IMR-90 (cell line): ENCODE data around the gene EBP. TPM values are rescaled to one million over a fixed set of nuclear protein-coding genes. Genes with fewer than 3 reads are reported as not detected.

Experiments used
- ATAC-seq: fragments of 200-7000 bp; cut with Tn5 transposase; 2 replicates; pipeline ENCODE4 v1.9.1; 2020; ENCODE audit warnings: low read depth, mild to moderate bottlenecking, moderate library complexity
- BruUV-seq: library from RNA; stranded (reverse); fragments of 400-500 nt; replicated peaks from 2 replicates; lab custom pipeline; 2021; lab: Mats Ljungman, UMichigan
- CTCF ChIA-PET: fragments of 300-600 bp; formaldehyde crosslinking; extraction: SDS; loops from one replicate; lab custom pipeline; 2021; ENCODE audit warnings: antibody characterized with exemption; lab: Yijun Ruan, JAX
- POLR2A ChIA-PET: fragments of 300-600 bp; sonication (Branson Sonifier 250); formaldehyde crosslinking; loops from one replicate; lab custom pipeline; 2022; ENCODE audit warnings: antibody characterized with exemption; ENCODE audit not compliant: unreplicated experiment; lab: Charles Lee
- DNase-seq: peaks from one replicate; pipeline ENCODE4 v3.0.0; 2013
- H2AFZ ChIP-seq: replicated peaks from 2 replicates; pipeline ENCODE3; 2013; ENCODE audit warnings: low read length, mild to moderate bottlenecking; ENCODE audit not compliant: poor library complexity
- H2AK5ac ChIP-seq: 2 replicates; pipeline ENCODE4 v1.6.1; 2013; ENCODE audit warnings: low read depth, low read length, inconsistent platforms
- H2AK9ac ChIP-seq: replicated peaks from 2 replicates; pipeline ENCODE3; 2013; ENCODE audit warnings: mild to moderate bottlenecking, low read depth, low read length, moderate library complexity; ENCODE audit not compliant: poor library complexity
- H2BK120ac ChIP-seq: 2 replicates; pipeline ENCODE4 v1.6.1; 2013; ENCODE audit warnings: low read depth, low read length, inconsistent platforms
- H2BK15ac ChIP-seq: 3 replicates; pipeline ENCODE4 v1.6.1; 2013; ENCODE audit warnings: low read depth, low read length, inconsistent platforms
- H2BK20ac ChIP-seq: 2 replicates; pipeline ENCODE4 v1.6.1; 2013; ENCODE audit warnings: low read depth, mild to moderate bottlenecking, inconsistent platforms, low read length, moderate library complexity
- H2BK5ac ChIP-seq: 2 replicates; pipeline ENCODE4 v1.6.1; 2013; ENCODE audit warnings: mild to moderate bottlenecking, low read depth, low read length, inconsistent platforms; ENCODE audit not compliant: poor library complexity, severe bottlenecking
- H3K14ac ChIP-seq: replicated peaks from 2 replicates; pipeline ENCODE4 v1.6.1; 2013; ENCODE audit warnings: low read depth, low read length, inconsistent platforms
- H3K18ac ChIP-seq: 2 replicates; pipeline ENCODE4 v1.6.1; 2013; ENCODE audit warnings: low read depth, low read length, control low read depth
- H3K23ac ChIP-seq: 2 replicates; pipeline ENCODE4 v1.6.1; 2013; ENCODE audit warnings: low read depth, low read length, inconsistent platforms
- H3K27ac ChIP-seq: 2 replicates; pipeline ENCODE4 v1.5.1; 2013; ENCODE audit warnings: mild to moderate bottlenecking, control low read depth, low read length; ENCODE audit not compliant: insufficient read depth
- H3K27me3 ChIP-seq: 2 replicates; pipeline ENCODE4 v1.6.1; 2013; ENCODE audit warnings: low read length; ENCODE audit not compliant: control insufficient read depth, insufficient read depth
- H3K36me3 ChIP-seq: 2 replicates; pipeline ENCODE4 v1.6.1; 2013; ENCODE audit warnings: low read length, mixed read lengths; ENCODE audit not compliant: control insufficient read depth, insufficient read depth
- H3K4ac ChIP-seq: 2 replicates; pipeline ENCODE4 v1.6.1; 2013; ENCODE audit warnings: low read depth, low read length, inconsistent platforms
- H3K4me1 ChIP-seq: 2 replicates; pipeline ENCODE4 v1.6.1; 2013; ENCODE audit warnings: low read length, mixed read lengths; ENCODE audit not compliant: control insufficient read depth, insufficient read depth
- H3K4me2 ChIP-seq: 2 replicates; pipeline ENCODE4 v1.6.1; 2013; ENCODE audit warnings: low read depth, mild to moderate bottlenecking, control low read depth, low read length, moderate library complexity
- H3K4me3 ChIP-seq: 2 replicates; pipeline ENCODE4 v1.5.1; 2013; ENCODE audit warnings: low read depth, mild to moderate bottlenecking, control low read depth, low read length, moderate library complexity; ENCODE audit not compliant: insufficient read depth
- H3K56ac ChIP-seq: 2 replicates; pipeline ENCODE4 v1.6.1; 2013; ENCODE audit warnings: low read length, inconsistent platforms; ENCODE audit not compliant: insufficient read depth; ENCODE audit errors: extremely low read depth
- H3K79me1 ChIP-seq, 2 experiments: 2 replicates each; pipeline ENCODE4 v1.6.1; 2013; ENCODE audit warnings: low read length in 2 of 2, inconsistent platforms in 1 of 2, low read depth in 1 of 2
- H3K9ac ChIP-seq: 2 replicates; pipeline ENCODE4 v1.6.1; 2013; ENCODE audit warnings: low read depth, low read length, control low read depth
- H3K9me1 ChIP-seq: 2 replicates; pipeline ENCODE4 v1.6.1; 2013; ENCODE audit warnings: low read length, inconsistent platforms; ENCODE audit not compliant: insufficient read depth
- H3K9me3 ChIP-seq: 2 replicates; pipeline ENCODE4 v1.6.1; 2013; ENCODE audit warnings: low read length; ENCODE audit not compliant: control insufficient read depth, insufficient read depth
- H4K20me1 ChIP-seq: 2 replicates; pipeline ENCODE4 v1.6.1; 2013; ENCODE audit warnings: low read length, inconsistent platforms; ENCODE audit not compliant: insufficient read depth
- H4K5ac ChIP-seq: 2 replicates; pipeline ENCODE4 v1.6.1; 2013; ENCODE audit warnings: mild to moderate bottlenecking, low read depth, low read length, control low read depth
- H4K8ac ChIP-seq, 2 experiments: 2 replicates each; pipeline ENCODE4 v1.6.1; 2013; ENCODE audit warnings: low read depth in 2 of 2, low read length in 2 of 2, control low read depth in 1 of 2, inconsistent platforms in 1 of 2
- H4K91ac ChIP-seq: 2 replicates; pipeline ENCODE4 v1.6.1; 2013; ENCODE audit warnings: low read depth, low read length, inconsistent platforms; ENCODE audit not compliant: insufficient read depth
- FOS ChIP-seq: fragments of 150-350 bp; IDR thresholded peaks from 2 replicates; pipeline ENCODE4 v1.6.1; 2016; ENCODE audit warnings: low read depth, low read length
- MAFK ChIP-seq: IDR thresholded peaks from 2 replicates; pipeline ENCODE4 v1.6.1; 2012; ENCODE audit warnings: low read depth, low read length, improper control_type of control experiment
- MAZ ChIP-seq: IDR thresholded peaks from 2 replicates; pipeline ENCODE4 v1.6.1; 2012; ENCODE audit warnings: low read depth, mild to moderate bottlenecking, low read length, improper control_type of control experiment, moderate library complexity, borderline replicate concordance
- RAD21 ChIP-seq: IDR thresholded peaks from 2 replicates; pipeline ENCODE4 v1.6.1; 2012; ENCODE audit warnings: low read length, improper control_type of control experiment
- RCOR1 ChIP-seq: IDR thresholded peaks from 2 replicates; pipeline ENCODE4 v1.6.1; 2012; ENCODE audit warnings: mild to moderate bottlenecking, low read length, improper control_type of control experiment; ENCODE audit not compliant: insufficient replicate concordance
- WGBS, 2 experiments: methylation state at CpG; one replicate each; pipeline versions ENCODE4 v1.1.5 to v1.1.7; 2013; ENCODE audit warnings: missing lambda C conversion rate in 2 of 2; ENCODE audit not compliant: insufficient read length in 1 of 2; ENCODE audit errors: extremely low coverage in 2 of 2; 5-methylcytosine and 5-hydroxymethylcytosine counted together
- dilution Hi-C: fragments of 300-500 bp; cut with HindIII; formaldehyde crosslinking; loops from one replicate; pipeline ENCODE4 v1.14.3; 2018; ENCODE audit warnings: low sequenced_read_pairs; ENCODE audit not compliant: unreplicated experiment
- in situ Hi-C: fragments of 300-500 bp; cut with MboI; formaldehyde crosslinking; loops from 3 replicates; pipeline ENCODE4 v1.14.3; 2019; ENCODE audit warnings: low sequenced_read_pairs, inconsistent platforms, mixed read lengths
- intact Hi-C: fragments of 100-400 bp; cut with micrococcal nuclease; formaldehyde crosslinking; loops from 2 replicates; pipeline ENCODE4 v1.10.0; 2022
- polyA plus RNA-seq, 3 experiments: library from polyadenylated mRNA; depleted of rRNA; stranded (reverse); fragments of >200 nt; gene quantifications; 2 replicates each; pipeline ENCODE4 v1.2.3, GENCODE V29; 2012; ENCODE audit warnings: low replicate concordance in 1 of 3
- total RNA-seq: library from RNA; depleted of rRNA; stranded (reverse); fragments of >200 nt; gene quantifications from 2 replicates; pipeline ENCODE4 v1.2.3, GENCODE V29; 2012
- TF ChIP-seq, protein P1 (sequence below): fragments of 150-350 bp; IDR thresholded peaks from 2 replicates; pipeline ENCODE4 v1.6.1; 2016; ENCODE audit warnings: low read depth, mild to moderate bottlenecking, low read length, moderate library complexity, borderline replicate concordance
- TF ChIP-seq, protein P2 (sequence below): conservative IDR thresholded peaks from 2 replicates; pipeline ENCODE4 v1.5.1; 2012; ENCODE audit warnings: mild to moderate bottlenecking, low read depth, low read length, improper control_type of control experiment

EBP gene
- total and polyA plus RNA-seq, 2 of the 4 experiments (the other 2 are of a cell fraction), result 39.4 to 78.9 TPM

DNA sequence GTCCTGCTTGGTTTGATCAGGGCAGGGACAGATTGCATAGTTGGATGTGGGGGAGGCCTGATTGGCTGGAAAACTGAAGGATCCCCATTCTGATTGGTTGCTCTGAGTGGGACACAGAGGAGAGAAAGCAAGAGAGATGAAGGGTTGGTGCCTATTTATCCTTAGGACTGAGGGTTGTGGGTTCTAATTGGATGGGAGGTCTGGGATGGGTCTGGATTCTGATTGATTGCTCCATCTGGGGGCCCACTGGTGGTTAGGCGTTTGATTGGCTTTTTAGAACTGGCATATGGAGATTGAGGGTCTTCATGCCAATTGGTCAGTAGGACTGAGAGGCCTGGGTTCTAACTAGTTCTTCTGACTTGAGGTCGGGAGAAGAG is 644 bp upstream of the EBP start:
- H3K4me1 ChIP-seq, result 0 out of 2 replicates have a peak, but pooled peaks cover 2% of the 10 kb centered on the region
- H3K9me1 ChIP-seq, result 0 out of 2 replicates have a peak, but pooled peaks cover 3% of the 10 kb centered on the region
- H4K20me1 ChIP-seq, result no peaks in the 10 kb centered on the region
- ATAC-seq (no peak), DNase-seq (no peak)
- H3K27ac ChIP-seq, result no peak overlapping the region
- peak overlapping the region; percentile 94 for H3K4me2 ChIP-seq
- peak overlapping the region; percentile 75 to 76; a peak in 3 of 4 replicates for H4K8ac ChIP-seq
- no peaks in the 10 kb centered on the region for H3K27me3 ChIP-seq
- no peak overlapping the region for H3K9ac ChIP-seq
- ChIA-PET CTCF (no interaction called here), POLR2A (no interaction called here)
- peaks cover 3% of the 10 kb centered on the region for H3K36me3 ChIP-seq
- H3K14ac ChIP-seq, result no peak overlapping the region
- no peak overlapping the region for H2BK20ac ChIP-seq
- H4K91ac ChIP-seq, result no peak overlapping the region
- H4K5ac ChIP-seq, result no peak overlapping the region
- in situ Hi-C loops, result no loop called here
- H3K18ac ChIP-seq, result no peak overlapping the region
- intact Hi-C loops, result no loop called here
- H2AK5ac ChIP-seq, result no peak overlapping the region
- dilution Hi-C loops, result no loop called here
- TF ChIP-seq, protein P1, sequence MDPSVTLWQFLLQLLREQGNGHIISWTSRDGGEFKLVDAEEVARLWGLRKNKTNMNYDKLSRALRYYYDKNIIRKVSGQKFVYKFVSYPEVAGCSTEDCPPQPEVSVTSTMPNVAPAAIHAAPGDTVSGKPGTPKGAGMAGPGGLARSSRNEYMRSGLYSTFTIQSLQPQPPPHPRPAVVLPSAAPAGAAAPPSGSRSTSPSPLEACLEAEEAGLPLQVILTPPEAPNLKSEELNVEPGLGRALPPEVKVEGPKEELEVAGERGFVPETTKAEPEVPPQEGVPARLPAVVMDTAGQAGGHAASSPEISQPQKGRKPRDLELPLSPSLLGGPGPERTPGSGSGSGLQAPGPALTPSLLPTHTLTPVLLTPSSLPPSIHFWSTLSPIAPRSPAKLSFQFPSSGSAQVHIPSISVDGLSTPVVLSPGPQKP, result no peak
- TF ChIP-seq RAD21 (no peak), MAZ (no peak), RCOR1 (no peak), MAFK (no peak), FOS (no peak)
- TF ChIP-seq, protein P2, sequence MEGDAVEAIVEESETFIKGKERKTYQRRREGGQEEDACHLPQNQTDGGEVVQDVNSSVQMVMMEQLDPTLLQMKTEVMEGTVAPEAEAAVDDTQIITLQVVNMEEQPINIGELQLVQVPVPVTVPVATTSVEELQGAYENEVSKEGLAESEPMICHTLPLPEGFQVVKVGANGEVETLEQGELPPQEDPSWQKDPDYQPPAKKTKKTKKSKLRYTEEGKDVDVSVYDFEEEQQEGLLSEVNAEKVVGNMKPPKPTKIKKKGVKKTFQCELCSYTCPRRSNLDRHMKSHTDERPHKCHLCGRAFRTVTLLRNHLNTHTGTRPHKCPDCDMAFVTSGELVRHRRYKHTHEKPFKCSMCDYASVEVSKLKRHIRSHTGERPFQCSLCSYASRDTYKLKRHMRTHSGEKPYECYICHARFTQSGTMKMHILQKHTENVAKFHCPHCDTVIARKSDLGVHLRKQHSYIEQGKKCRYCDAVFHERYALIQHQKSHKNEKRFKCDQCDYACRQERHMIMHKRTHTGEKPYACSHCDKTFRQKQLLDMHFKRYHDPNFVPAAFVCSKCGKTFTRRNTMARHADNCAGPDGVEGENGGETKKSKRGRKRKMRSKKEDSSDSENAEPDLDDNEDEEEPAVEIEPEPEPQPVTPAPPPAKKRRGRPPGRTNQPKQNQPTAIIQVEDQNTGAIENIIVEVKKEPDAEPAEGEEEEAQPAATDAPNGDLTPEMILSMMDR, result no peak
- H2AK9ac ChIP-seq, result peak overlapping the region; percentile 23
- H3K4ac ChIP-seq, result no peak overlapping the region; the same call in 1 of the 2 replicates
- no peak overlapping the region for H3K56ac ChIP-seq
- H2BK120ac ChIP-seq, result no peak overlapping the region
- peak overlapping the region; percentile 86 for H2AFZ ChIP-seq
- H3K9me3 ChIP-seq, result no peaks in the 10 kb centered on the region; the same call in 1 of the 2 replicates
- H3K23ac ChIP-seq, result 0 out of 2 replicates have a peak overlapping the region, but pooled peaks have one; percentile 66
- H3K4me3 ChIP-seq, result peak overlapping the region; percentile 63; the same call in 1 of the 2 replicates
- peaks cover 3 to 6% of the 10 kb centered on the region in 2 experiments; a peak in 3 of 4 replicates for H3K79me1 ChIP-seq
- WGBS, 2 experiments, result 11% methylated on average over 1 of the region's 2 CpGs; no CpG with 5 or more reads in 1 of the 2 experiments
- no TSS peak for BruUV-seq
- no peak overlapping the region for H2BK5ac ChIP-seq
- no peak overlapping the region for H2BK15ac ChIP-seq
